HG03139 (cell line): ENCODE results near the gene MAN2B2.
"Not testable (repeated sequence)": the region's sequence is repeated elsewhere in the genome, so short reads cannot be mapped to it uniquely, and the experiment has no call there.

ENCODE experiments used
- ATAC-seq: cut with Tn5 transposase; IDR thresholded peaks from one replicate; pipeline ENCODE4 v1.9.1; 2021; ENCODE audit not compliant: unreplicated experiment

The MAN2B2 gene

DNA sequence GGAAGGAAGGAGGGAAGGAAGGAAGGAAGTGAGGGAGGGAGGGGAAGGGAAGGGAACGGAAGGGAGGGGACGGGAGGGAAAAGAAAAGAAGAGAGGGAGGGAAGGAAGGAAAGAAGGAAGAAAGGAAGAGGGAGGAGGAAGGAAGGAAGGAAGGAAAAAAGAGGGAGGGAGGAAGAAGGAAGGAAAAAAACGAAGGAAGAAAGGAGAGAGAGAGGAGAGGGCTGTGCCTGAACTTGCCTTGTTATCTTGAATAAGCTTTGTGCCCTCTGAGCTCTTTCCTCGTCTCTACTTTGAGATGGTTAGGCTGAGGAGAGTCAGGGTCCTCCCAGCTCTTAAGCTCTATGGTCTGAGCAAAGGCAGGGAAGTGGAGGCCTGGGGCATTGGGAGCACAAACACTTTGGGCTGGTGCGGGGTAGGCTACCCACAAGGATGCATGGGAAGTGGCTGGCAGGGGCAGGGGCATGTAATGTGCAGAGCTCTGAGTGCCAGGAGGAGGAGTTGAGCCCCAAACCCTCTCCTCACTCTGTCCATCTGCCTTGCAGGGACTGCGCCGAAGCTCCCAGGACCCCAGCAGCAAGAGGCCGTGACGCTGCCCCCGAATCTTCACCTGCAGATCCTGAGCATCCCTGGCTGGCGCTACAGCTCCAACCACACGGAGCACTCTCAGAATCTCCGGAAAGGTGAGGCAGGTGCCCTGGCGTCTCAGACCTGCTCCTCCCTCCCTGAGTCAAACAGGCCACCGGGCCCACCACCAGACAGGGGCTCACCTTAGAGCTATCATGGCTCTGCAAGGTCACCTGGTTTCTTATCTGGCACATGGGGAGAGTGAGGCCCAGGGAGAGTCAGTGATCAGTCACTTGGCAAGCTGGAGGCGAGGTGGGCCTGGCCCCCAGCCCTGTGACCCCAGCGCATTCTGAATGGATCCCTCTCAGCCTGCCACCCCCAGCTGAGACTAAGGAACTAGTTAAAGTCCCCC lies 39.0 kb downstream of the MAN2B2 start:
- no peak for ATAC-seq

GRCh38 chr4:6614701-6615230 lies 39.8 kb downstream of the MAN2B2 start:
- no peak for ATAC-seq

- no peak for ATAC-seq
Measured at GRCh38 chr4:6616087-6616995, 41.4 kb downstream of the MAN2B2 start.

DNA sequence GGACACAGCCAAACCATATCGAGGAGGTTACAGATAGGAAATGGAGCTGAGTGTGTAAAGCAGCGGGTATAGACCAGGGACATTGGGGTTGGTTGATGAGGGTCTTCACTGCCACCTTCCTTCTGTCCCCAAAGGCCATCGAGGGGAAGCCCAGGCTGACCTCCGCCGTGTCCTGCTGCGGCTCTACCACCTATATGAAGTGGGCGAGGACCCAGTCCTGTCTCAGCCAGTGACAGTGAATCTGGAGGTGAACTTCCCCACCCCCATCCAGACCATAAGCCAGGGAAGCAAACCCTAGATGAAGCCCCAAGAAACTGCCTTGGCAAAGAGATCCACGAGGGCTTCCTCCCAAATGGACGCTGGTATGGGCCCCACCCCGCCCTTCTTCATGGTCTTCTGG lies 42.3 kb downstream of the MAN2B2 start:
- no peak for ATAC-seq

DNA sequence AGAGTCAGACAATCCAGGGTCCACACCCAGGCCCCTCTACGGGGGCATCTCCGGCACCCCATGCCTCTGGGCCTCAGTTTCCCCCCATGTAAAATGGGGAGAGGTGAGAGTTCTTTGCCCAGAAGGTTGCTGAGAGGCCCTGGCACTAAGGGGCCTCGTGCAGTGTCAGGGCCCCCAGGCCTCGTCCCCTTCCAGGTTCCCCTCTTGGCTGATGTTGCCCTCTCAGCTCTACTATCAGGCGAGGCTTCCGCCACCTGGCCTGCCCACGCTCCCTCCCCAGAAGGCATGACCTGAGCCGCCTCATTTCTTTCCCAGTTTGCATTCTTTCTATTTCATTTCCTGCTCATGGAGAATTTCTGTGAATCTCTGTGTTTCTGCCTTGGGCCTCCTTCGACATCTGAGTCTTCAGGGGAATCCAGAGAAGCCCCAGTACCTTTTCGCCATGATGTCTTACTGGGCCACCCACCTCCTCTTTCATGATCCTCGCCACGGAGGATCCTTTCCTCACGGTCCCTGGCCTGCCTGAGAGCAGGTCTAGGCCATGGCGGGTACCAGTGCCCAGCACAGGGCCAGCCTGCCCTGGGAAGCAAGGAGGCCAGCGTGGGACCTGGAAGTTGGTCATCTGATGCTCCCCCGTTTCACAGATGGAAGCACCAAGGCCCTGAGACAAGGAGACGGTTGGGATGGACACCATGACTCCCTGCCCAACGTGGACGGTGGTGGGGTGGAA lies 43.6 kb downstream of the MAN2B2 start:
- no peak for ATAC-seq

GRCh38 chr4:6619116-6619465 lies 44.1 kb downstream of the MAN2B2 start:
- no peak for ATAC-seq

- no peak for ATAC-seq
Measured at GRCh38 chr4:6619466-6620255, 44.7 kb downstream of the MAN2B2 start.

DNA sequence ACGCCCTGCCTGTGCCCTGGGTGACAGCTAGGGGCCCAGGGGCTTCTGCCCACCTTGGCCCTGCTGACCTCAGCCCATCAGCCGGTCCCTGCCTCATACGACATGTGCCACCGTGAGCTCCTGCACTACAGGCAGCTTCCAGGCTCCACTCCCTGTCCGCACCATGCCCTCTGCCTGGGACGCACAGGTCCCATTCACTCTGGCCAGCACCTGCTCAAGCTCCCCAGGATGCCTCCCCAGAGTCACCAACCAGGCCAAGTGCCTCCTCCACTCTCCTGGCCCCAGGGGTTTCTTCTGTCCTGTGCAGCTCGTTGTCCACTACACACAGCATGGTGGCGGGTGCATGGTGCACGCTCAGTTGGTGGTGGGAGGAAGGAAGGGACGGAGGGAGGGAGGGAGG lies 45.3 kb downstream of the MAN2B2 start:
- no peak for ATAC-seq

DNA sequence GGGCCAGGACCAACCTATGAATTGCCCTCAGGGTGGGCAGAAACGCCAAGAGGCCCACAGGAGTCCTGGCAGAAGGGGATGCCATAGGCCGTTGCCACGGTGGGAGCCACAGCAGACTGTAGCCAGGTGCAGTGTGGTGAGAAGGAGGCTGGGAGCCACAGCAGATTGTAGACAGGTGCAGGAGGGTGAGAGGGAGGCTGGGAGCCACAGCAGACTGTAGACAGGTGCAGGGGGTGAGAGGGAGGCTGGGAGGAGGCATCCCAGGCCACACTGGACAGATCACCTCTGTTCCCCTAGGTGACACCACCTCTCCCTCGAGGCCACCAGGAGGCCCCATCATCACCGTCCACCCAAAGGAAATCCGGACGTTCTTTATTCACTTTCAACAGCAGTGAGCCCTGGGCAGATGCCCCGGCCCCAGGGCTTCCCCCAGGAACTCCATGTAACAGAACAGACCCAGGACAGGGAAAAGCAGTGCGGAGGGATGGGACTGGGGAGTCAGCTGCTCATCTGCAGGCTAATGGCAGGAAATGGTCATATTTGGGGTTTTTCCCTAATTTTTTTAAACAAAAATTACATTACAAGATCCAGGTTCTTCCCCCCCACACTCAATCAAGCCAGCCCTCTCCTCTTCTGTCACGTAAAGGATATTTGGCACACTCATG lies 46.0 kb downstream of the MAN2B2 start:
- no peak for ATAC-seq

DNA sequence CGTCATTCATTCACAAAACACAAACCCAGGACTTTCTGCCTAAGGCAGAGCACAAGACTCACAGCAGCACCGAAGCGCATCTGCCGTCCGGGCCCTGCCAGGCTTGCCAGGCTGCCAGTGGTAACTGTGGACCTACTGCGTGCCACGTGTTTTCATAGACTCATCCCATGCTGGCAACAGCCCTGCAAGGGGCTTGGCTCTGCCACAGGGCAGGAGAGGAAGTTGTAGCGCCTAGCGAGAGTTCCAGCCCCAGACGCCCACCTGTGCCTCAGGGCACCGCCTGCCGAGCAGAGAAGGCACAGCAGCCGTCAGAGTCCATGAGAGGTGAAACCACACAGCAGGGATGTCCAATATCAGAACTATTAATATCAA lies 46.6 kb downstream of the MAN2B2 start:
- no peak for ATAC-seq

- no peak for ATAC-seq
Measured at GRCh38 chr4:6622744-6623143, 47.8 kb downstream of the MAN2B2 start.

GRCh38 chr4:6625256-6625655 lies 50.3 kb downstream of the MAN2B2 start:
- ATAC-seq: no peak

GRCh38 chr4:6626066-6626465 lies 51.1 kb downstream of the MAN2B2 start:
- ATAC-seq: no peak

DNA sequence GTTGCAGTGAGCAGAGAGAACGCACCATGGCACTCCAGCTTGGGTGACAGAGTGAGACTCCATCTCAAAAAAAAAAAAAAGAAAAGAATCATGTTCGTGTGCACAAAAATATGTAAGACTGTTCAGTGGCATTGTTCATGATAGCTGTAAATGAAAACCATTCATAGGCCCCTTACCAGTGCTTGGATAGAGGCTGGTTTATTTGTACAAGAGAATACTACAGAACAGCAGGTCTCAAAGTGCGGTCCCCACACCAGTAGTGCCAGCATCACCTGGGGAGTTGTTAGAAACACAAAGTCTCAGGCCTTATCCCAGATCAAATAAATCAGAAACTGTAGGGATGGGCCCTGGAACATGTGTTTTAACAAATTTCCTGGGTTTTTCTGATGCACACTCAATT lies 52.8 kb downstream of the MAN2B2 start:
- no peak for ATAC-seq

GRCh38 chr4:6628484-6628883 lies 53.5 kb downstream of the MAN2B2 start:
- not testable (repeated sequence) for ATAC-seq

- ATAC-seq: no peak
Measured at GRCh38 chr4:6632125-6632524, 57.1 kb downstream of the MAN2B2 start.

GRCh38 chr4:6633091-6633906 lies 58.3 kb downstream of the MAN2B2 start:
- ATAC-seq: no peak

DNA sequence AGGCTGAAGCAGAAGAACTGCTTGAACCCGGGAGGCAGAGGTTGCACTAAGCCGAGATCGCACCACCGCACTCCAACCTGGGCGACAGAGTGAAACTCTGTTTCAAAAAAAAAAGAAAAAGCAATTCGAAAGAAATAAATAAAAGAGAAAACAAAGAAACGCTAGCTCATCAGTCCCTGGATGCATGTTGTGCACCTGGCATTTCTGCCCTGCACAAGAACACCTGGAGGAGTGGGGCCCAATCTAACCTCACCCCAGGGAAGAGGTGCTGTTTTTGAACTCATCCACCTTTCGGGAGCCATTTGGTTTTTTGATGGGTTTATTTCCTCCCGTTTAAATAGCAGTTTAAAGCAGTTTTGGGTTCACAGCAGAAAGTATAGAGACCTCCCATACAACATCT lies 59.8 kb downstream of the MAN2B2 start:
- no peak for ATAC-seq

DNA sequence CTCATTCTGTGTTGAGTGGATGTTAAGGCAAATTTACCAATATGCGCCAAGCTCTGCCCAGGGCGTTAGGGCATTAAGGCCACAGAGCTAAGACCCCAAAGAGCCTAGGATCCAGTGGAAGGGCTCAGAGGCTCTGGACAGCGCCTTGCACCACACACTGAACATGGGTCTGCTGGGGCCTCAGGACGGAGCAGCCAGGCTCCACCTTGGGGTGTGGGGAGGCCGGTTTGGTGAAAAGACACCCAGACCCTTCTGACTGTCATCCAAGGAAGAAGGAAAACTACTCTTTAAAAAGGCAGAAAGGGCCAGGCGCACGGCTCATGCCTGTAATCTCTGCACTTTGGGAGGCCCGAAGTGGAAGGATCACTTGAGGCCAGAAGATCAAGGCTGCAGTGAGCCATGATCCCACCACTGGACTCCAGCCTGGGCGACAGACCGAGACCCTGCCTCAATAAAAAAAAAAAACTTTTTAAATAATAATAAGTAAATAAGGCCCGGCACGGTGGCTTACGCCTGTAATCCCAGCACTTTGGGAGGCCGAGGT lies 64.2 kb downstream of the MAN2B2 start:
- ATAC-seq: no peak
